Measurements from ENCODE around the gene RNF111.

GRCh38 chr15:59137566-59137965, 150.1 kb downstream of the RNF111 start:
- TF ChIP-seq CTCF (IDR thresholded peaks at IDR 0.05 in 4 of 5, conservative IDR thresholded peaks at IDR 0.05 in 1 of 5) (no peak), POLR2A (IDR thresholded peaks at IDR 0.05) (no peak)
